T-helper 1 cell treated with Interleukin-12 subunit alpha and Interleukin-12 subunit beta and Interleukin-4 antibody, amounts not matched to agents 30 ng/mL and 1 ng/mL, for 36 hours (primary cell): ENCODE data around the gene FKBP1A. TPM values are rescaled to one million over a fixed set of nuclear protein-coding genes. Genes with fewer than 3 reads are reported as not detected.

Experiments used
- intact Hi-C: fragments of 100-400 bp; cut with micrococcal nuclease; formaldehyde crosslinking; loops from one replicate; pipeline ENCODE4 v1.15.1; 2024
- total RNA-seq: library from RNA; stranded (reverse); gene quantifications from 2 replicates; pipeline ENCODE4 v1.2.3, GENCODE V29; 2022

Gene FKBP1A
- total RNA-seq: 253 and 254 TPM in 2 replicates

DNA sequence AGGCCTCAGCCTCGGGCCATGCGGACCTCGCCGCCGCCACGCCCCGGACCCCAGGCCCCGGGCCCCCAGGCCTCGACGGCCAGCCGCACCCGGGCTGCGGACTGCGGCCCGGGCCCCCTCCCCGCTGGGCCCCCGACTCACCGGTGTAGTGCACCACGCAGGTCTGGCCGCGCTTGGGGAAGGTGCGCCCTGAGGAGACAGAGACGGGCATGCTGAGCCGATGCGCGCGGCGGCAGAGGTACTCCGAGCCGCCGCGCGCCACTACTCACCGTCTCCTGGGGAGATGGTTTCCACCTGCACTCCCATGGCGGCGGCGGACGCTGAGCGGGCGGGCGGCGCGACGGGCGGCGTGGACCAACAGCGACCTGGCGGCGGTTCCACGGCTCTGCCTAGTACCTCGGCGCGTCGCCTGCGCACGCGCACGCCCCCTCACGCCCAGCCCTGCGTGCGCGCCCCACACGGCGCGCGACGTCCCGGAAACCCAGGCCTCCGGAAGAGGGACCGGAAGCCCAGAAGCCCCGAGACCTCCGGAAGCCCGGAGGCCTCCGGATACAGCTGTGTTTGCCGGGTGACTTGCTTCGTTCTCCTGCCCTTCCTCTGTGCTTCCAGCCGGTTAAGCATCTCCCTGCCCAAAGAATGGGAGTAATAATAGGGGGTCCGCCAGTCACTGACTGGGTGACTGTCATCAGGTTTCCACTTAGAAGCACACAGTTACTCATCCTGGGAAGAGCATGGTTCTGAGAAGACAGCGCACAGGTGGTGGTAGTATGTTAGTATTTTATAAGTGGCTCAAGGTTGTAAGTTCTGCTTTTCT lies at the start of gene FKBP1A:
Gene FKBP1A (minus strand): TSS at position 362 of the 814 bp plus-strand sequence. CDS start 56 bp downstream, at position 306.
- intact Hi-C loops: loop anchor here (1.0 to 2.0 kb wide), 9 partner anchors 23 to 275 kb away; partner anchors contain the start of genes PSMF1, RAD21L1 and SNPH

DNA sequence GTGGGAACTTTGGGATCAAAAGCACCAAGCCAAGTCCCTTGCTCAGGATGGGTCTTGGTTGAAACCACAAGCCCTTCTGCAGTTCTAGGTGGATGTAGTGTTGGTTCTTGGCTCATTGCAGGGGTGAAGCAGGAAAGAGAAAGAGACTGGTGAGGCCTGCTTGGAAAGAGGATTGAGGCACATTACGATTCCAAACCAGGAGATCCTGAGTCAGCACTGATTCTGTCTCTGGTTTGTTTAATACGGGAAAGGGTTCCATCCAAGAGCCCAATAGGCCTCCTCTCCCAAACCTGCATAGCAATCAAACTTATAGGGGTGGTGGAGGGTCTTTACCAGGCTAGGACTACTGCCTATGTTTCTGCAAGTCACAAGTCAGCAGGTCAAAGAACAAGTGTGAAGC lies 49.5 kb upstream of the FKBP1A start:
- intact Hi-C loops: no loop called here

GRCh38 chr20:1441133-1441532 lies 48.3 kb upstream of the FKBP1A start:
- intact Hi-C loops: no loop called here

DNA sequence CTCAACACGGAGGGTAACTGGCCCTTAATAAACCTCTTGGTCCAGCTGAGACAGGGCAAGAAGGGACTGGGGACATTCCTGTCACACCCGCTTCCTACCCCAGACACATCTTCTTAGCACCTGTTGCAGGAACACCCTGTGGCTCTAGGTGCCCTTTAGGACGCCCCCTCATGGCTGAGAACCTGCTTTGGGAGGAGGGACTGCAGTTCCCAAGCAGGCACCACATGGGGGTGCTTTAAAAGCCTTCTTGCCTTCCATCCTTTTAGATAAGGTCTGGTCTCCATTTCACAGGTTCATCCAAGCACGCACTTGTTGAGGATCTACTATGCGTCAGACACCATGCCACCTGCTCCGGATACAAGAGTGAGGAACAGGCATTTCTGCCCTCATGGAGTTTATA lies 47.2 kb upstream of the FKBP1A start:
- intact Hi-C loops: no loop called here

DNA sequence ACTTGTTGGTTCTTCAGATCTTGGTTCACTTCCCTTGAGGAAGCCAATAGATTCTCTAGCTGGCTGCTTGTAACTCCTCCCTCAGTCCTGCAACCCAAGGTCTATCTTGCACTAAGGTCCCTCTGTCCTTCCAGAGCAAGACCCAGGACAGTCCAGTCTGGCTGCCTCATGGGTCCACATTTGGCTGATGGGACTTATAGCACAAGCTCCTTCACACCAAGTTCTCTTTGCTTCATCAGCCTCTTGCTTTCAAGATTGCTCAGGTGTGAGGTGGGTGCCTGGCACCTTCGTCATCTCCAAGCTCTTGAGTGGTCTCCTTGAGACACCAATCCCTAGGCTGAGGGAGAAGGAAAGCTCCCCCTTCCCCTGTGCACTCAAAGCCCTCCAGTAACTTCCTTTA lies 45.5 kb upstream of the FKBP1A start:
- intact Hi-C loops: no loop called here

DNA sequence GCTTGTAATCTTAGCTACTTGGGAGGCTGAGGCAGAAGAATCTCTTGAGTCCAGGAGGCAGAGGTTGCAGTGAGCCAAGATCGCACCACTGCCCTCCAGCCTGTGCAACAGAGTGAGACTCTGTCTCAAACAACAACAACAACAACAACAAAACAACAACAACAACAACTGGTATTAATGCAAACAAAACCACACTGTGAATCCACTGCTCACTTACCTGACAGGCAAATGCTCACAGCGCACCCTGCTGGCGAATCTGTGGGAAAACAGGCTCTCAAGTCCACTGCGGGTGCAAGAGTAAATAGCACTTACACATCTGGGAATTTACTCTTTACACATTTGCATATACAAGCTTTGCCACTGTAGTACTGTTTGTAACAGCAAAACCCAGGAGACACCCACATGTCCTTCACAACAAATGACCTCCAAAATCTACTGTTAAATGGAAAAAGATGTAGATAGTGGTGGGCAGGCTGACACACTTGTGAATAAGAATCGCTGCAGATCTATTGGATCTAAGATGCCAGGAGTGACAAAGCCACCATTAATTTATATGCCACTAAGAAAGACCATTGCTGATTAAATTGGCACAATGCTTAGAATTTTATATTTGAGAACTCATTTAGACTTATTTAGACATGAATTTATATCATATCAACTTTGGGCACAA lies 44.5 kb upstream of the FKBP1A start:
- intact Hi-C loops: loop anchor here (1.0 kb wide), 8 partner anchors 29 to 319 kb away; partner anchors contain the start of genes FKBP1A, NSFL1C, PSMF1 and SNPH

- intact Hi-C loops: no loop called here
Observed at GRCh38 chr20:1436263-1436662, 43.4 kb upstream of the FKBP1A start.

GRCh38 chr20:1435337-1435699 lies 42.5 kb upstream of the FKBP1A start:
- intact Hi-C loops: loop anchor here (1.0 kb wide), 2 partner anchors 110 to 209 kb away; partner anchors contain the start of gene RAD21L1

GRCh38 chr20:1434571-1435336 lies 41.9 kb upstream of the FKBP1A start:
- intact Hi-C loops: loop anchor here (1.0 kb wide), 2 partner anchors 109 to 208 kb away; partner anchors contain the start of gene RAD21L1

- intact Hi-C loops: no loop called here
Observed at GRCh38 chr20:1431158-1431557, 38.3 kb upstream of the FKBP1A start.

DNA sequence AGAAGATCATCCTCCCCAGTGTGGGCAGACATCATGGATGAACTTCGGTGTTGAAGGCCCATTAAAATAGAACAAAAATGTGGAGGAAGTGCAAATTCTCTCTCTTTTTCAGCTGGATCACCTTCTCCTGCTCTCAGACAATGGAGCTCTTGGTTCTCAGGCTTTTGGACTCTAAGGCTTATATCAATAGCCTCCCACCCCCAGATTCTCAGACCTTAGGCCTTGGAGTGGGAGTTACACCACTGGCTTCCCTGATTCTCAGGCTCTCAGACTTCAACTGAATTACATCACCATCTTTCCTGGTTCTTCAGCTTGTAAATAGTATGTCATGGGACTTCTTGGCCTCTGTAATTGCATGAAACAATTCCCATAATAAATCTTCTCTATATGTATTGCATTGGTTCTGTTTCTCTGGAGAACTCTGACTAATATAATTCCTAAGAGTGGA lies 37.2 kb upstream of the FKBP1A start:
- intact Hi-C loops: no loop called here

DNA sequence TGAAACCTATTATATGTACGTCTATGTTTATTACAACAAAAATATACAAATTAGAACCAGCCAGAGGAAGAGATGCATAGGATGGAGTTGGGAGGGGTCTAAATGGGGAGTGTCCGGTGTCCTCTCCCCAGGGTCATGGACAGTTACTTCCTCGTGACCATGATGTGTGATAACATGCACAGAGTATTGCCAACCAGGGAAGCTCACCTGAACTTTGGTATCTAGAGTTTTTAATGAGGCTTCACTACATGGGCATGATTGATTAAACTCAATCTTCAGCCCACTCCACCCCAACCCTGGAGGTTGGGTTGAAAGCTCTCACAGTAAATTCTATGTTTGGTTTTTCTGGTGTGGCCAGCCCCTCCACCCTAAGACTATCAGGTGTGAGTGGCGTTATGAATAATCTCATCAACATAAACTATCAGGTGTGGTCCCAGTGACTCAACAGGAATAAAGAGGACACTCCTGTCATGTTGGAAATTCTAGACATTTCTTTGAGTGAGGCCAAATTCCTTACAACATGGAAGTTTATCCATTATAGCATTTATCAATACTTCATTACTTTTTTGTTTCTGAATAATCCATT lies 36.4 kb upstream of the FKBP1A start:
- intact Hi-C loops: no loop called here

DNA sequence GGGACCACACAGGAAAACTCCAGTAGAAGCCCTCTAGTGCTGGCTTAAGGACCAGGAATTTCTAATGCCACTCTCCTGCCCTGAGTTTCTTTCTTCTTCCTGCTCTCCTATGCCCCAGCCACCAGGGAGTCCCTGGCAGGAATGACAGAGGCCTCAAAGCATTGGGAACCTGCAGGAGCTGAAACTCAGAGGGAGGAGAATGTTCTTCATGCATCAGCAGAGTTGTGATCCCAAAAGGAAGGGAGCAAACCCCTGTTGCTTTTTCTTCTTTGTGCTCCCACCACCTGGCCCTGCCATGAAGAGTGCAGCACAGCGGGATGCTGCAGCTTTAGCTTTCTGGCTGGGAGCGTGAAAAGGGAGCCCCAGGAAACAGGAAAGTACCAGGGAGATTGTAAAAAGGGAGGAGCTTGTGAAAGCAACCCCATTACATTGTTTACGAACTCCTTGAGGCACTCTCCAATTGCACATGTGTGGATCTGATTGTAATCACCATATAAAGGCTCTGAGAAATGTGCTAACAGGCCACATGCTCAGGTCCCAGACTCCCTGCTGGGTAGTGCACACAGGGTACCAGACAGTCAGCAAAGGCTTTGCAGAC lies 34.7 kb upstream of the FKBP1A start:
- intact Hi-C loops: no loop called here

- intact Hi-C loops: no loop called here
Observed at GRCh38 chr20:1426231-1426849, 33.5 kb upstream of the FKBP1A start.

DNA sequence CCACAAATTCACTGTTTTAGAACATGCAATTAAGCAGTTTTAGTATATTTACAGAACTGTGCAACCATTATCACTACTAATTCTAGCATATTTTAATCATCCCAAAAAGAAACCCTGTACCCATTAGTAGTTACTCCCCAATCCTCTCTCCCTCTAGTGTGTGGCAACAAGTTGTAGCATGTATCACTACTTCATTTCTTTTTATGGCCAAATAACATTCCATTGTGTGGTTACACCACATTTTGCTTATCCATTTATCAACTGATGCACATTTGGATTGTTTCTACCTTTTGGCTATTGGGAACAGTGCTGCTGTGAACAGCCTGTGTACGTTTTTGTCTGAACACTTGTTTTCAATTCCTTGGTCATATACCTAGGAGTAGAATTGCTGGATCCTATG lies 31.5 kb upstream of the FKBP1A start:
- intact Hi-C loops: no loop called here

DNA sequence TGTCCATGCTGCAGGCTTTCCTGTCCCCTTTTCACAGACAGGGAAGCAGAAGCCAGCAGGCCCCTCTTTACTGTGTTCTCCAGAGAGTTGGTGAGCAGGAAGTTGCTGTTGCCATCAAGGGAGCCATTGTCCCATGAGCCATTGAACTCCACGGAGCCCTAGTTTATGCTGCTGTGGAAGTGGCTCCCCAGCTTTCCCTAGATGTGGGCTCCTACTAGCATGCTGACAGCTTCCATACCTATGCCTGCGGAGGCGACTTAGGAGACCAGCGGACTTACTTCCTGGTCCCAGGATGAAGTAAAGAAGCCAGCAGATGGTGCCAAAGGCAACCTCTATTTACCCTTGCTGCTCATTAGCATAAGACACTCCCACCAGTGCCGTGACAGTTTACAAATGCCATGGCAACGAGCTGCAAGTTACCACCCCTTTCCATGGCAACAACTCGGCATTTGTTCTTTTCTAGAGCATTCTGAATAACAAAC lies 30.8 kb upstream of the FKBP1A start:
- intact Hi-C loops: no loop called here

DNA sequence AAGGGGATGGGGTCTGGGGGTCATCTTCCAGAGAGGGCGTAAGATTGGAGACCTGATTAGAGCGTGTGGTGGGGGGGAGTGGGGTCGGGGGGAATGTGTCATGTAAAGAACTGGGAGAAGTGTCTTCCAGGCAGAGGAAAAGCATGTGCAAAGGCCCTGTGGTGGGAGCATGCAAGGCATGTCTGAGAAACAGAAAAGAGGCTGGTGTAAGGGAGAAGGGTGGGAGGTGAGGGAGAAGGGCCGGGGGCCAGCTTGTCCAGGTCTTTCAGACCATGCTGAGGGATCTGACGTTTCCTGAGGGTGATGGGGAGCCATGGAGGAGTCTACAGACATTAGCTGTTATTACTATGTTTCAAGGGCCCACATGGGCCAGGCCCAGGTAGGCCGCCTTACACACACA lies 30.4 kb upstream of the FKBP1A start:
- intact Hi-C loops: no loop called here

DNA sequence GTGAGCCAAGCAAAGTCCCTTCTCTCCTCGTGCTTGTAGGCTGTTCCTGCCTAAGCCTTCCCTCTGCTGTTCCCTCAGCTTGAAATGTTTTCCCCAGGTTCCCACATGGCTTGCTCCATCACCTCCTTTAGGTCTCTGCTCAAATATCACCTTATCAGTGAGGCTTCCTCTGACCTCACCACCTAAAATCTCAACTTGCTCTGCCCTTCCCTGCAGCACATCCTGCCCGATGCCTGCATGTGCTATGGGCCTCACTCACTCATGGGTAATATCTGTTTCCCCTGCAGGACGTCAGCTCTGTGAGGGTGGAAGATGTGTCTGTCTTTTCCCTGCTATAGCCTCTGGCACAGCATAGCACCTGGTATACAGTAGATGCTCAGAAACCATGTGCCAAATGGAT lies 29.9 kb upstream of the FKBP1A start:
- intact Hi-C loops: no loop called here

DNA sequence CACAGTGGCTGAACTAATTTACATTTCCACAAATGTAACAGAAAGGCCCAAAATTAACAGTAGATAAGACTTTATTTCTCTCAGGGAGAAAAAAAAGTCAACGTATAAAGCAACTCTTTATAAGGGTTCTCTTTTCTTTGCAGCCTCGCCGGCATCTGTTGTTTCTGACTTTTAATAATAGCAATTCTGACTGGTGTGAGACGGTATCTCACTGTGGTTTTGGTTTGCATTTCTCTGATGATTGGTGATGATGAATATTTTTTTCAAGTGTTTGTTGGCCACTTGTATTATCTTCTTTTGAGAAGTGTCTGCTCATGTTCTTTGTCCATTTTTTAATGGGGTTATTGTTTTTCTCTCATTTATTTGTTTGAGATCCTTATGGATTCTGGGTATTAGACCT lies 27.2 kb upstream of the FKBP1A start:
- intact Hi-C loops: no loop called here

DNA sequence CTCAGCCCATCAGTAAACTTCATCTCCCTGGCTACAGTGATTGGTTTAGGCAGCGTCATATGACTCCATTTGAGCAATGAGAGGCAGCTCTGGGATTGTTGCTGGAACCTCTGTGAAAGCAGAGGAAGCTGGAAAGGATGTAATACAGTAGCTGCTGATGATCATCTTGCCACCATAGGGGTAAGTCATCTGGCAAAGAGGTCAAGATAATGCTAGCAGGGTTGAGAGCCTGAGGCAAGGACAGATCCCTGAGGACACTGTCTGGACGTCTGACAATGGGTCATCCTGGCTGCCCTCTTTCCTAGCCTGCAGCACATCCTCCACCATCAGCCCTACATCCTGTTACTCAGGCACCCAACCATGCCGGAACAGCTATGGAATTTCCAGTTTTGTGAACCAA lies 25.5 kb upstream of the FKBP1A start:
- intact Hi-C loops: no loop called here
